ENCODE measurements around the gene TBC1D5.

TBC1D5 gene

DNA sequence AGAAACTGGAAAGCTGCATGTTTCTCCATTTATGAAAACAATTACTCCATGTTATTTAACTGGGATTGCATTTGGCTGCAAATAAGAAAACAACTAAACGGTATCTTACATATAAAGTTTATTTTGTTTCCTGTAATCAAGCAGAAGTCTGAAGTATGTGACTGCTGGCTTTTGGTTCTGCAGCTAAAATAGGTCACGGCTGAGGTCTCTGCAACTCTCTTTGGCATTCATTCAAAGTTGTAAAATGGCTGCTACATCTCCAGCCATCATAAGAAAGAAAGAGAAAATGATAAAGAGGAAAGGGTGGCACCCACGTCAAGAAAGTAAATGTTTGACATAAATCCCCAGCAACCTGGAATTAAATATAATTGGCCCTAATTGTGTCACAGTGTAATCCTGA lies 406.1 kb downstream of the TBC1D5 start:
- TF ChIP-seq, protein P1, sequence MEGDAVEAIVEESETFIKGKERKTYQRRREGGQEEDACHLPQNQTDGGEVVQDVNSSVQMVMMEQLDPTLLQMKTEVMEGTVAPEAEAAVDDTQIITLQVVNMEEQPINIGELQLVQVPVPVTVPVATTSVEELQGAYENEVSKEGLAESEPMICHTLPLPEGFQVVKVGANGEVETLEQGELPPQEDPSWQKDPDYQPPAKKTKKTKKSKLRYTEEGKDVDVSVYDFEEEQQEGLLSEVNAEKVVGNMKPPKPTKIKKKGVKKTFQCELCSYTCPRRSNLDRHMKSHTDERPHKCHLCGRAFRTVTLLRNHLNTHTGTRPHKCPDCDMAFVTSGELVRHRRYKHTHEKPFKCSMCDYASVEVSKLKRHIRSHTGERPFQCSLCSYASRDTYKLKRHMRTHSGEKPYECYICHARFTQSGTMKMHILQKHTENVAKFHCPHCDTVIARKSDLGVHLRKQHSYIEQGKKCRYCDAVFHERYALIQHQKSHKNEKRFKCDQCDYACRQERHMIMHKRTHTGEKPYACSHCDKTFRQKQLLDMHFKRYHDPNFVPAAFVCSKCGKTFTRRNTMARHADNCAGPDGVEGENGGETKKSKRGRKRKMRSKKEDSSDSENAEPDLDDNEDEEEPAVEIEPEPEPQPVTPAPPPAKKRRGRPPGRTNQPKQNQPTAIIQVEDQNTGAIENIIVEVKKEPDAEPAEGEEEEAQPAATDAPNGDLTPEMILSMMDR (IDR thresholded peaks at IDR 0.05), result no peak

DNA sequence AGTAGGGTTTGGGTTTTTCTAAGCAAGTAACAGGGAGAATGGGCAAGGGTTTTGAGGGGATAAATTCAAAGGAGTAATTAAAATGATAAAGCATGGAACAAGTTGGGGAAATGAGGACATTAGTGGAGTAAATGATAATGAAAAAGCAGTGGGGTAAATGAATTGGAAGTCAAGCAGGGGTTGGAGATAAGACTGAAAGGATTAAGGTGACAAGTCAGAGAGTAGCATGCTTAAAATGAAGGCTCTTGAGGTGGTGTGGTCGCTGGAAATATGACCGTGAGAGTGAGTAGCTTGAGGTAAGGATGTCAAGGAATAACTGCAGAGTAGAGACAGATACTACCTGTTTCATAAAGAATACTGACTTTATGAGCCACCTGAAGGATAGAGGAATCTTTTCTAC lies 408.5 kb downstream of the TBC1D5 start:
- TF ChIP-seq, protein P1 (IDR thresholded peaks at IDR 0.05), result no peak

- TF ChIP-seq, protein P1 (IDR thresholded peaks at IDR 0.05), result no peak
Observed at GRCh38 chr3:17333446-17333845, 409.0 kb downstream of the TBC1D5 start.

- TF ChIP-seq, protein P1 (IDR thresholded peaks at IDR 0.05), result no peak
Observed at GRCh38 chr3:17330660-17331059, 411.8 kb downstream of the TBC1D5 start.

DNA sequence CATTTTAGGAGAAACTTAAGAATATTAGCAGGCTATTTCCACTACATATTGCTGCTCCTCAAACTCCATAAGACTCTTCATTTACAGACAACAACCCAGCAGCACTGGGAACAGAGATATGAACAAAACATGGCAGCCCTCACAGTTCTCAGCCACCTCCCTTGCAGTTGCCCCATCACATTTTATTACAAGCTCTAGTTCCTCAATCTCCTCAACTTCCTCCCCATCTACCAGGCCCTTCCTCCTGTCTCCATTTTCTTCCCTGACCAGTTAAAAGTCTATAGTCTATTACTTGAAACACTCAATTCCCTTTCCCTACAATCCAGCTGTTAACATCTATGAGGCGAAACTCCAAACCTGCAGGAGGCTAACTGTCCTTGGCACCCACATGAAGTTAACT lies 412.5 kb downstream of the TBC1D5 start:
- TF ChIP-seq, protein P1 (IDR thresholded peaks at IDR 0.05), result no peak

DNA sequence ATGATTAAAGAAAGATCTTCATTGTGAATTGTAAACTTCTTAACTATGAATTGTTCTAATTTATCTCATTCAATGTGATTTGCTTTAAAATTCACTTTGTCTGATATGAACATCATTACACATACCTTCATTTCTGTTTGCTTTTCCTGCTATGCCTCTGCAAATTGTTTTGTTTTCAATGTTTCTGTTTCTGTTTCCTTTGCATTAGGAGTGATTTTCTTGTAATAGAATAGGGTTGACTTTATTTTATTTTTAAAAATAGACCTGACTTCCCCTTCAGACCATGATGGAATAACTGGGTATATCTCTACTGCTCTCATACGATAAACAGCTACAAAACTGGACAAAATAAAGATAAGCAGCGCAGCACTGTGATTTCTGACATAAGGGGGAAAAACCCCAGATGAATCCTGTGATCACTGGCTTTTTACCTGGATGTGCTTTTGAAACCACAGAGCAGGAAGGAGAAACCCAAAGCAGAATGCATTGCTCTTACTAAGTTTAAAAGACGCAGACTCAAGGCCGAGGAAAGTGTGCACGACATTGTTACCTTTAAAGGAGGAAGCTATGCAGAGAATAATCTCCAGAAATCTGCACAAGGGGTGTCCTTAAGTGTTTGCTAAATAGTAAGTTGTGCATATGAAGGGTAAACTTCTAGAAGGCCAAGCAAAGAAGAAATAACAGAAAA lies 420.2 kb downstream of the TBC1D5 start:
- TF ChIP-seq, protein P1 (IDR thresholded peaks at IDR 0.05), result no peak

DNA sequence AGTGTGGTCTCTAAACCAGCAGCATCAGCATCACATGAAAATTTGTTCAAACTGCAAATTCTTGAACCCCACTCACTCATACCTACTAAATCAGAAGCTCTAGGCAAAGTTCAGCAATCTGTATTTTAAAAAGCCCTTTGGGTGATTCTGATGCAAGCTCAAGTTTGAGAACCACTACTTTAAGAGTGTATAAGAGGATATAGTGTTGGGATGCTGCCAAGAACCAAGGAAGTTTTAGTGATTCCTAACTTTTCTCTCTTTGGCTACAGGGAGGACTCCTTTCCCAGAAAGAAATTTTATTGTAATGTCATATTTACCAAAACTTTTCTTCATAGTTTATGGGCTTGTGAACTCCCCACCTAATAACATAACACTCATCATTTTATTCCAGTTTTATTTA lies 422.2 kb downstream of the TBC1D5 start:
- TF ChIP-seq, protein P1 (IDR thresholded peaks at IDR 0.05), result no peak

DNA sequence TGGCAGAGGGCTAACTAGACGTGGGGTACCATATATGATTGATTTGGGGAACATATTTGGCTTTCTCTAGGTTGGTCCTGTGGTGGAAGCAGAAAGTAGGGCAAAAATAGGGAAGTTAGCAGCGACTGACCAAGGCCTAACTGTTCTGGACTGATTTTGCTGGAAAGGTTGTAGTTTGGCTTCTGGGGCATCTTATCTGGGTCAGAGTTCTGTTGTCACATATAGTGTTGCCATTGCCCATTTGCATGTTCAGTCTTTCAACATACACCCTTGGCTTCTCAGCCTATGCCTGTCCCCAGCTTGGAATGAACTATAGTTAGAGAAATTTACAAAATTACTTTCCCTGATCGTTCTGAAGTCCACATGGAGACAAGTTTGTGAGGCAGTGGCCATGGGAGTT lies 426.5 kb downstream of the TBC1D5 start:
- TF ChIP-seq, protein P1 (IDR thresholded peaks at IDR 0.05), result no peak

All from LNCAP (cell line).